Type B pancreatic cell (in vitro differentiated cells): ENCODE data around the gene PLEKHA6. TPM values are rescaled to one million over a fixed set of nuclear protein-coding genes. Genes with fewer than 3 reads are reported as not detected.

Experiments used
- DNase-seq: peaks from one replicate; pipeline ENCODE4 v3.0.0; 2021; ENCODE audit warnings: mixed read lengths; ENCODE audit not compliant: unreplicated experiment; ENCODE audit errors: extremely low spot score
- H3K27ac Mint-ChIP-seq: 2 replicates; pipeline ENCODE4 v1.8.0; 2021; ENCODE audit warnings: mild to moderate bottlenecking, mixed read lengths
- H3K27me3 Mint-ChIP-seq: 2 replicates; pipeline ENCODE4 v1.8.0; 2021; ENCODE audit warnings: mixed read lengths
- H3K36me3 Mint-ChIP-seq: 2 replicates; pipeline ENCODE4 v1.8.0; 2021; ENCODE audit warnings: mixed read lengths
- H3K4me1 Mint-ChIP-seq: one replicate; pipeline ENCODE4 v1.8.0; 2021; ENCODE audit warnings: mixed read lengths; ENCODE audit not compliant: unreplicated experiment
- H3K4me3 Mint-ChIP-seq: 2 replicates; pipeline ENCODE4 v1.8.0; 2021; ENCODE audit warnings: mild to moderate bottlenecking, mixed read lengths
- H3K9me3 Mint-ChIP-seq: 2 replicates; pipeline ENCODE4 v1.8.0; 2021; ENCODE audit warnings: mixed read lengths
- total RNA-seq: library from RNA; stranded (reverse); gene quantifications from 2 replicates; pipeline ENCODE4 v1.2.1, GENCODE V29; 2021; ENCODE audit warnings: low replicate concordance
- TF ChIP-seq, protein P1 (sequence below): fragments of 200-600 bp; sonication (generic); conservative IDR thresholded peaks from 2 replicates; pipeline ENCODE4 v1.5.0; 2021; ENCODE audit warnings: antibody characterized with exemption, mild to moderate bottlenecking

Gene PLEKHA6
- total RNA-seq, 1 donor from 2014 or later = 37.8 TPM

DNA sequence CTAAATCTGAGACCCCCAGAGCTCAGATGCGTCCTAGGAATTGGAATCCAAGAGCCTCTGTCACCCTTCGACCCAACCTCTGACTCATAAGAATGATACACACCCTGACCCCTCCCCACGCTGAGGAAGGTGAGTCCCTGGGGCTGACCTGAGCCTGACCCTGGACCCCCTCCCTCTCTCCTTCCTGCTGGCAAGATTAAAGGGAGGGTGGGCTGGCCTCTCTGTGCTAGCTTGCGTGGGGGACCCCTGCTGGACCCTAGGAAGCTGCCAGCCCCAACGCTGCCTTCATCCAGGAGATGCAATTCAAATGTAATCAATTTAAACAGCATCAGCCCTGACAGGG, 627 bp downstream of the PLEKHA6 start:
- peaks cover 35% of the 10 kb centered on the region for H3K4me1 Mint-ChIP-seq
- DNase-seq = no peak
- H3K27me3 Mint-ChIP-seq = no peaks in the 10 kb centered on the region
- no peak overlapping the region for H3K27ac Mint-ChIP-seq
- peak overlapping the region; percentile 63 for H3K4me3 Mint-ChIP-seq
- TF ChIP-seq, protein P1, sequence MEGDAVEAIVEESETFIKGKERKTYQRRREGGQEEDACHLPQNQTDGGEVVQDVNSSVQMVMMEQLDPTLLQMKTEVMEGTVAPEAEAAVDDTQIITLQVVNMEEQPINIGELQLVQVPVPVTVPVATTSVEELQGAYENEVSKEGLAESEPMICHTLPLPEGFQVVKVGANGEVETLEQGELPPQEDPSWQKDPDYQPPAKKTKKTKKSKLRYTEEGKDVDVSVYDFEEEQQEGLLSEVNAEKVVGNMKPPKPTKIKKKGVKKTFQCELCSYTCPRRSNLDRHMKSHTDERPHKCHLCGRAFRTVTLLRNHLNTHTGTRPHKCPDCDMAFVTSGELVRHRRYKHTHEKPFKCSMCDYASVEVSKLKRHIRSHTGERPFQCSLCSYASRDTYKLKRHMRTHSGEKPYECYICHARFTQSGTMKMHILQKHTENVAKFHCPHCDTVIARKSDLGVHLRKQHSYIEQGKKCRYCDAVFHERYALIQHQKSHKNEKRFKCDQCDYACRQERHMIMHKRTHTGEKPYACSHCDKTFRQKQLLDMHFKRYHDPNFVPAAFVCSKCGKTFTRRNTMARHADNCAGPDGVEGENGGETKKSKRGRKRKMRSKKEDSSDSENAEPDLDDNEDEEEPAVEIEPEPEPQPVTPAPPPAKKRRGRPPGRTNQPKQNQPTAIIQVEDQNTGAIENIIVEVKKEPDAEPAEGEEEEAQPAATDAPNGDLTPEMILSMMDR = no peak
- H3K36me3 Mint-ChIP-seq = no peaks in the 10 kb centered on the region
- no peaks in the 10 kb centered on the region for H3K9me3 Mint-ChIP-seq

- H3K36me3 Mint-ChIP-seq = no peaks in the 10 kb centered on the region
- peaks cover 30% of the 10 kb centered on the region for H3K4me1 Mint-ChIP-seq
- TF ChIP-seq, protein P1 = no peak
- peak overlapping the region; percentile 63 for H3K4me3 Mint-ChIP-seq
- H3K27ac Mint-ChIP-seq = no peak overlapping the region
- H3K27me3 Mint-ChIP-seq = no peaks in the 10 kb centered on the region
- no peaks in the 10 kb centered on the region for H3K9me3 Mint-ChIP-seq
- no peak for DNase-seq
Observed at GRCh38 chr1:204358605-204359004, 1.1 kb downstream of the PLEKHA6 start.

DNA sequence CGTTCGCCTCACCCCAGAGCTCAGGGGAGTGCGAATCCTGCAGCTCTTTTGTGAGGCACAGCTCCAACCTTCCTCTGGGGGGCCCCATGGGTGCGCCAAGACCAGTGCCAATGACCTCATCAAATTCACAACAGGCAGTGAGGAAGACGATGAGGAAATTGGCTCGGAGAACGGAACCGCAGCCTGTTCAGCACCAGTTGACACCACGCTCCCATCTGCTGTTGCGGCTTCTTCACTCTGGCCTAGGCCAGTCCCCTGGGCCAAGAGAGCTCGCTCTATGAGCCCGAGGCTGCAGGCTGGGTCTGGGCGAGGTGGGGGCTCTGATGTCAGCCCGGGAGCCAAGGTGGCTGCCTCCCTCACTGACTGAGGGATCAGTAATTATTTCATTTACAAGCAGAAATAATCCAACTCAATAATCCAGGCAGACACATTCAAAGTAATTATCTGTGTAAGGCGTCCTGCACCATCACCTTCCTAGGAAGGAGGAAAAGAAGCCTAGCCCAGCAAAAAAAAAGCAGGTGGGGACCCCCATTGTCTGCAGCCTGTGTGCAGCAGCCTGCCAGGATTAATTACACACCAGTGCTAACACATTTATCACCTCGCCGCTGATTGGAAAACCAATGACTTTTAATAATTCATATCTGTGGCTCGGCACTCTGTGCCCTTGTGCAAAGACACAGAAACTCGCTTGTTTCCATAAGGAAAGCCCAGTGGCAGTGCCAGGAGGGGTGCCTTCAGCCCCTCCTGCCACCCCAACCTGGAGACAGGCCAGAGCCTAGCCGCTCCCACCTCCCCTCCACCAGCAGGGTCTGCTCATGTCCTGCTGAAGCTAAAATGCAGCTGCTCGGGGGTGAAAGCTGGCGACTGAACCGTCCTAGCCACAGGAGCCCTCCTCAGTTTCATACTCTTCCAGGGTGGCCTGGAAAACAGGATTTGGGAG, 1.9 kb downstream of the PLEKHA6 start:
- TF ChIP-seq, protein P1 = no peak
- no peak overlapping the region for H3K27ac Mint-ChIP-seq
- DNase-seq = no peak
- no peaks in the 10 kb centered on the region for H3K27me3 Mint-ChIP-seq
- H3K4me1 Mint-ChIP-seq = peaks cover 28% of the 10 kb centered on the region
- no peaks in the 10 kb centered on the region for H3K9me3 Mint-ChIP-seq
- H3K4me3 Mint-ChIP-seq = no peak overlapping the region
- no peaks in the 10 kb centered on the region for H3K36me3 Mint-ChIP-seq

GRCh38 chr1:204356997-204357396, 2.7 kb downstream of the PLEKHA6 start:
- H3K36me3 Mint-ChIP-seq = no peaks in the 10 kb centered on the region
- TF ChIP-seq, protein P1 = no peak
- peaks cover 25% of the 10 kb centered on the region for H3K4me1 Mint-ChIP-seq
- H3K27ac Mint-ChIP-seq = no peak overlapping the region
- H3K27me3 Mint-ChIP-seq = no peaks in the 10 kb centered on the region
- DNase-seq = no peak
- H3K4me3 Mint-ChIP-seq = no peak overlapping the region
- H3K9me3 Mint-ChIP-seq = no peaks in the 10 kb centered on the region

GRCh38 chr1:204355913-204356312, 3.8 kb downstream of the PLEKHA6 start:
- Mint-ChIP-seq H3K4me1 (peaks cover 23% of the 10 kb centered on the region), H3K27me3 (no peaks in the 10 kb centered on the region), H3K36me3 (no peaks in the 10 kb centered on the region), H3K27ac (no peak overlapping the region), H3K4me3 (no peak overlapping the region), H3K9me3 (no peaks in the 10 kb centered on the region)
- TF ChIP-seq, protein P1 = no peak
- DNase-seq = no peak
